SK-N-SH (cell line): ENCODE measurements around the gene HIPK1. TPM values are rescaled to one million over a fixed set of nuclear protein-coding genes. Genes with fewer than 3 reads are reported as not detected.

Source experiments
- CTCF ChIA-PET: fragments of 300-600, 350-600 bp; formaldehyde crosslinking; extraction: SDS; loops from one replicate; lab custom pipeline; 2021; lab: Yijun Ruan, JAX
- POLR2A ChIA-PET: fragments of 350-600 bp; sonication (Branson Sonifier 250); formaldehyde crosslinking; extraction: SDS; loops from one replicate; lab custom pipeline; 2020; ENCODE audit warnings: antibody characterized with exemption, inconsistent platforms; lab: Yijun Ruan, JAX
- DNase-seq: peaks from one replicate; pipeline ENCODE4 v3.0.0; 2012
- H2AFZ ChIP-seq: fragments of 200-600 bp; sonication (generic); 2 replicates; pipeline ENCODE4 v1.8.1; 2016; ENCODE audit warnings: antibody characterized with exemption, mild to moderate bottlenecking, low read depth
- H3F3A ChIP-seq: fragments of 200-600 bp; sonication (generic); replicated peaks from 2 replicates; pipeline ENCODE3; 2016; ENCODE audit warnings: antibody characterized with exemption, mild to moderate bottlenecking; ENCODE audit not compliant: insufficient read depth
- H3K27ac ChIP-seq, 2 experiments: fragments of 200-500 bp in 1 of 2; fragments of 200-600 bp in 1 of 2; sonication (Bioruptor generic) in 1 of 2; sonication (generic), shearing (Covaris generic) in 1 of 2; 2 replicates each; pipeline versions ENCODE4 v1.5.1 to v1.6.1; 2014 to 2016; ENCODE audit warnings: low read depth in 2 of 2, inconsistent platforms in 1 of 2, low read length in 1 of 2, mild to moderate bottlenecking in 1 of 2, mixed read lengths in 1 of 2
- H3K27me3 ChIP-seq: fragments of 200-600 bp; sonication (generic), shearing (Covaris generic); 2 replicates; pipeline ENCODE4 v1.6.1; 2016; ENCODE audit warnings: mixed run types; ENCODE audit not compliant: insufficient read depth
- H3K36me3 ChIP-seq, 2 experiments: fragments of 200-500 bp in 1 of 2; fragments of 200-600 bp in 1 of 2; sonication (Bioruptor generic) in 1 of 2; sonication (generic) in 1 of 2; replicated peaks in 1 of 2; 2 replicates each; pipeline versions ENCODE3 to v1.5.1; 2014 to 2016; ENCODE audit warnings: low read length in 1 of 2, mild to moderate bottlenecking in 1 of 2; ENCODE audit not compliant: insufficient read depth in 2 of 2, control insufficient read depth in 1 of 2
- H3K4me1 ChIP-seq, 2 experiments: fragments of 200-500 bp in 1 of 2; fragments of 200-600 bp in 1 of 2; sonication (Bioruptor generic) in 1 of 2; sonication (generic), shearing (Covaris generic) in 1 of 2; 2 replicates each; pipeline versions ENCODE4 v1.5.1 to v1.6.1; 2014 to 2016; ENCODE audit warnings: low read depth in 1 of 2, low read length in 1 of 2, mixed run types in 1 of 2; ENCODE audit not compliant: insufficient read depth in 2 of 2, control insufficient read depth in 1 of 2
- H3K4me2 ChIP-seq: fragments of 200-600 bp; sonication (generic), shearing (Covaris generic); 2 replicates; pipeline ENCODE4 v1.6.1; 2017; ENCODE audit warnings: mixed run types
- H3K4me3 ChIP-seq, 2 experiments: fragments of 200-500 bp in 1 of 2; fragments of 200-600 bp in 1 of 2; sonication (Bioruptor generic) in 1 of 2; sonication (generic), shearing (Covaris generic) in 1 of 2; 2 replicates each; pipeline versions ENCODE4 v1.5.1 to v1.8.1; 2014 to 2016; ENCODE audit warnings: low read depth in 2 of 2, inconsistent platforms in 1 of 2, low read length in 1 of 2, mild to moderate bottlenecking in 1 of 2, mixed read lengths in 1 of 2, moderate library complexity in 1 of 2
- H3K79me2 ChIP-seq: fragments of 200-600 bp; sonication (generic); 2 replicates; pipeline ENCODE4 v1.8.1; 2017; ENCODE audit warnings: mild to moderate bottlenecking; ENCODE audit not compliant: insufficient read depth
- H3K9ac ChIP-seq: fragments of 200-600 bp; sonication (generic); 2 replicates; pipeline ENCODE4 v1.6.1; 2017; ENCODE audit warnings: mixed run types
- H3K9me2 ChIP-seq: fragments of 200-600 bp; sonication (generic); 2 replicates; pipeline ENCODE4 v1.6.1; 2017; ENCODE audit warnings: mixed run types
- H3K9me3 ChIP-seq: fragments of 200-600 bp; sonication (generic); 2 replicates; pipeline ENCODE4 v1.6.1; 2017; ENCODE audit warnings: mixed run types, mild to moderate bottlenecking, moderate library complexity
- H4K20me1 ChIP-seq: fragments of 200-600 bp; sonication (generic); 2 replicates; pipeline ENCODE4 v1.6.1; 2017; ENCODE audit warnings: mild to moderate bottlenecking, mixed run types; ENCODE audit not compliant: insufficient read depth
- CTCF ChIP-seq: fragments of 200-600 bp; sonication (generic); IDR thresholded peaks from 2 replicates; pipeline ENCODE4 v1.6.1; 2017; ENCODE audit warnings: antibody characterized with exemption, mild to moderate bottlenecking, moderate library complexity
- EP300 ChIP-seq, 2 experiments: IDR thresholded peaks; 2 replicates each; pipeline versions ENCODE4 v1.4.0 to v1.6.1; 2012; ENCODE audit warnings: borderline replicate concordance in 1 of 2, low read depth in 1 of 2, low read length in 1 of 2
- FOXM1 ChIP-seq: IDR thresholded peaks from 2 replicates; pipeline ENCODE4 v1.4.0; 2012; ENCODE audit warnings: low read depth, mild to moderate bottlenecking
- GABPA ChIP-seq: IDR thresholded peaks from 2 replicates; pipeline ENCODE4 v1.4.0; 2012; ENCODE audit warnings: low read depth, mild to moderate bottlenecking
- GATA2 ChIP-seq: sonication (generic); formaldehyde crosslinking; IDR thresholded peaks from 2 replicates; pipeline ENCODE4 v1.5.0; 2020; ENCODE audit warnings: mild to moderate bottlenecking, missing genetic modification reagents
- JUND ChIP-seq: IDR thresholded peaks from 2 replicates; pipeline ENCODE4 v1.4.0; 2012
- MEF2A ChIP-seq: IDR thresholded peaks from 2 replicates; pipeline ENCODE4 v1.4.0; 2012; ENCODE audit warnings: low read depth, borderline replicate concordance
- NFIC ChIP-seq: IDR thresholded peaks from 2 replicates; pipeline ENCODE4 v1.4.0; 2012; ENCODE audit warnings: borderline replicate concordance
- NRF1 ChIP-seq: IDR thresholded peaks from 2 replicates; pipeline ENCODE4 v1.6.1; 2012; ENCODE audit warnings: low read depth, mild to moderate bottlenecking, low read length
- PBX3 ChIP-seq: IDR thresholded peaks from 2 replicates; pipeline ENCODE4; 2012
- RXRA ChIP-seq: IDR thresholded peaks from 2 replicates; pipeline ENCODE4 v1.4.0; 2012; ENCODE audit warnings: low read depth, mild to moderate bottlenecking, borderline replicate concordance
- SIN3A ChIP-seq: IDR thresholded peaks from 2 replicates; pipeline ENCODE4 v1.6.1; 2012; ENCODE audit warnings: low read depth, mild to moderate bottlenecking, low read length, moderate library complexity, borderline replicate concordance
- SMC3 ChIP-seq: IDR thresholded peaks from 2 replicates; pipeline ENCODE4 v1.6.1; 2012; ENCODE audit warnings: low read depth, low read length, improper control_type of control experiment
- TAF1 ChIP-seq: IDR thresholded peaks from 2 replicates; pipeline ENCODE4 v1.6.1; 2012; ENCODE audit warnings: low read depth, mild to moderate bottlenecking, low read length, moderate library complexity, borderline replicate concordance
- TEAD4 ChIP-seq: IDR thresholded peaks from 2 replicates; pipeline ENCODE4 v1.4.0; 2012; ENCODE audit warnings: mild to moderate bottlenecking, borderline replicate concordance; ENCODE audit not compliant: insufficient read depth
- USF1 ChIP-seq: IDR thresholded peaks from 2 replicates; pipeline ENCODE4 v1.4.0; 2012; ENCODE audit warnings: low read depth, borderline replicate concordance
- USF2 ChIP-seq: fragments of 150-350 bp; IDR thresholded peaks from 2 replicates; pipeline ENCODE4 v1.6.1; 2017; ENCODE audit warnings: antibody characterized with exemption, low read length, low read depth, borderline replicate concordance
- YY1 ChIP-seq: IDR thresholded peaks from 2 replicates; pipeline ENCODE4 v1.4.0; 2012; ENCODE audit warnings: low read depth, mild to moderate bottlenecking
- WGBS: methylation state at CpG from one replicate; pipeline ENCODE4 v1.1.6; 2017; ENCODE audit warnings: low lambda C conversion rate; 5-methylcytosine and 5-hydroxymethylcytosine counted together
- polyA plus RNA-seq, 3 experiments: library from polyadenylated mRNA; depleted of rRNA; stranded (reverse); fragments of >200 nt; gene quantifications; 2 replicates each; pipeline ENCODE4 v1.2.3, GENCODE V29; 2012

HIPK1 gene
- polyA plus RNA-seq, 1 of the 3 experiments (the other 2 are of a cell fraction), result 7.1 TPM

- no CpG with 5 or more reads among the region's 2 CpGs for WGBS
- CTCF ChIA-PET, result interaction anchor here (1.0 to 1.3 kb wide), 3 partner anchors 12 to 290 kb away, joined by 3 to 9 read pairs (median 4); partner anchors contain the start of gene OLFML3
- POLR2A ChIA-PET, result no interaction called here
Observed at GRCh38 chr1:113993766-113994165, 64.6 kb downstream of the HIPK1 start.

GRCh38 chr1:113995382-113995781, 66.3 kb downstream of the HIPK1 start:
- H3K36me3 ChIP-seq, result no peaks in the 10 kb centered on the region
- ChIA-PET POLR2A (no interaction called here), CTCF (interaction anchor here (4.0 kb wide), 1 partner anchor 17 kb away, joined by 17 read pairs; the partner anchor contains the start of gene OLFML3)
- no peak overlapping the region for H3K4me2 ChIP-seq
- H3K4me1 ChIP-seq, result peaks cover 0 to 2% of the 10 kb centered on the region in 2 experiments; a peak in 1 of 4 replicates
- no peaks in the 10 kb centered on the region; the same call in 1 of the 2 replicates for H3K27me3 ChIP-seq
- 0 out of 2 replicates have a peak, but pooled peaks cover 3% of the 10 kb centered on the region for H3K9me3 ChIP-seq
- H2AFZ ChIP-seq, result no peak overlapping the region
- H3K9ac ChIP-seq, result no peak overlapping the region
- DNase-seq, result no peak
- no peaks in the 10 kb centered on the region for H3F3A ChIP-seq
- H4K20me1 ChIP-seq, result no peaks in the 10 kb centered on the region
- no peaks in the 10 kb centered on the region for H3K79me2 ChIP-seq
- no peaks in the 10 kb centered on the region for H3K9me2 ChIP-seq
- H3K27ac ChIP-seq, result no peak overlapping the region
- 81% methylated on average over 2 of the region's 2 CpGs for WGBS
- H3K4me3 ChIP-seq, result no peak overlapping the region
- TF ChIP-seq CTCF (no peak), NFIC (no peak), GABPA (no peak), NRF1 (no peak), TAF1 (no peak), PBX3 (no peak), EP300 (IDR thresholded peaks at IDR 0.05; ENCODE audit: borderline replicate concordance in 1 of 2, low read depth in 1 of 2, low read length in 1 of 2) (no peak), RXRA (no peak), GATA2 (no peak), JUND (no peak), TEAD4 (no peak), FOXM1 (no peak), USF2 (no peak), SMC3 (no peak), USF1 (no peak)

More at GRCh38 chr1:113993766-113994165, 64.6 kb downstream of the HIPK1 start:
- H3K4me1 ChIP-seq, result no peaks in the 10 kb centered on the region
- H3K27me3 ChIP-seq, result no peaks in the 10 kb centered on the region
- no peak for TF ChIP-seq SIN3A
- TF ChIP-seq YY1, result no peak
- TF ChIP-seq EP300 (IDR thresholded peaks at IDR 0.05; ENCODE audit: borderline replicate concordance in 1 of 2, low read depth in 1 of 2, low read length in 1 of 2), result no peak
- TF ChIP-seq NFIC, result no peak
- no peak for TF ChIP-seq PBX3
- no peak for TF ChIP-seq TAF1
- no peak for TF ChIP-seq USF1
- TF ChIP-seq MEF2A, result no peak
- H3K36me3 ChIP-seq, result no peaks in the 10 kb centered on the region
- H3K9ac ChIP-seq, result no peak overlapping the region
- H3K9me2 ChIP-seq, result no peaks in the 10 kb centered on the region
- no peak for DNase-seq
- H3K4me3 ChIP-seq, result no peak overlapping the region
- no peak overlapping the region for H3K4me2 ChIP-seq
- H4K20me1 ChIP-seq, result no peaks in the 10 kb centered on the region
- H3K9me3 ChIP-seq, result 0 out of 2 replicates have a peak, but pooled peaks cover 3% of the 10 kb centered on the region
- H2AFZ ChIP-seq, result no peak overlapping the region
- H3K79me2 ChIP-seq, result no peaks in the 10 kb centered on the region
- no peak overlapping the region for H3K27ac ChIP-seq
- no peaks in the 10 kb centered on the region for H3F3A ChIP-seq
